Stimulated activated CD4-positive, alpha-beta T cell treated with anti-CD3 and anti-CD28 coated beads, Interleukin-4, amount 100 ng/mL, for 48 hours (primary cell): Measurements from ENCODE around the gene SPACA5.
"Not testable (repeated sequence)": the region's sequence is repeated elsewhere in the genome, so short reads cannot be mapped to it uniquely, and the experiment has no call there.

Experiments used
- DNase-seq, 2 donors: peaks; one replicate each; pipeline ENCODE4 v3.0.0-alpha.2; 2020; ENCODE audit warnings: low read depth in 2 of 2

SPACA5 gene

GRCh38 chrX:48021026-48021900 is 14.5 kb downstream of the SPACA5 start:
- DNase-seq, result peak; percentile 60 to 68

- DNase-seq, result no peak
Measured at GRCh38 chrX:48022100-48022499, 15.3 kb downstream of the SPACA5 start.

- no peak for DNase-seq
Measured at GRCh38 chrX:48022738-48023137, 15.9 kb downstream of the SPACA5 start.

GRCh38 chrX:48025561-48025960 is 18.8 kb downstream of the SPACA5 start:
- no peak for DNase-seq

- not testable (repeated sequence) for DNase-seq
Measured at GRCh38 chrX:48027545-48027944, 20.8 kb downstream of the SPACA5 start.

- no peak for DNase-seq
Measured at GRCh38 chrX:48028091-48028490, 21.3 kb downstream of the SPACA5 start.

- DNase-seq, result no peak
Measured at GRCh38 chrX:48030237-48030636, 23.4 kb downstream of the SPACA5 start.

GRCh38 chrX:48030641-48031173 is 23.9 kb downstream of the SPACA5 start:
- not testable (repeated sequence) for DNase-seq

GRCh38 chrX:48035891-48036290 is 29.1 kb downstream of the SPACA5 start:
- no peak for DNase-seq

- no peak for DNase-seq
Measured at GRCh38 chrX:48043056-48043455, 36.3 kb downstream of the SPACA5 start.

- DNase-seq, result no peak
Measured at GRCh38 chrX:48045410-48046311, 38.9 kb downstream of the SPACA5 start.

- no peak for DNase-seq
Measured at GRCh38 chrX:48046846-48047245, 40.1 kb downstream of the SPACA5 start.

- DNase-seq, result no peak
Measured at GRCh38 chrX:48058621-48059295, 52.0 kb downstream of the SPACA5 start.

GRCh38 chrX:48059296-48059639 is 52.5 kb downstream of the SPACA5 start:
- no peak for DNase-seq
